Transverse colon (tissue), 4 donors: ENCODE measurements around the gene DESI2. TPM values are rescaled to one million over a fixed set of nuclear protein-coding genes. Genes with fewer than 3 reads are reported as not detected.

Experiments used
- DNase-seq: peaks from one replicate; pipeline ENCODE4 v3.0.0-alpha.2; 2019
- H3K27ac ChIP-seq, 4 donors: fragments of 200-600 bp; sonication (generic); 2 replicates each; pipeline ENCODE4 v1.5.1; 2016 to 2018; ENCODE audit warnings: inconsistent platforms in 4 of 4
- H3K27me3 ChIP-seq: fragments of 200-600 bp; sonication (generic); 2 replicates; pipeline ENCODE4 v1.5.1; 2017; ENCODE audit warnings: inconsistent platforms
- H3K36me3 ChIP-seq, 4 donors: fragments of 200-600 bp; sonication (generic); 2 replicates each; pipeline ENCODE4 v1.5.1; 2017 to 2019; ENCODE audit warnings: inconsistent platforms in 4 of 4
- H3K4me1 ChIP-seq, 4 donors: fragments of 200-600 bp; sonication (generic); 2 replicates each; pipeline ENCODE4 v1.5.1; 2017 to 2020; ENCODE audit warnings: inconsistent platforms in 4 of 4
- H3K4me3 ChIP-seq, 4 donors: fragments of 200-600 bp; sonication (generic); 1 replicate in 1 of 4; 2 replicates in 3 of 4; pipeline versions ENCODE4 v1.5.1 to v1.6.1; 2017 to 2019; ENCODE audit warnings: inconsistent platforms in 4 of 4
- H3K9me3 ChIP-seq, 2 donors: fragments of 200-600 bp; sonication (generic); 2 replicates each; pipeline ENCODE4 v1.5.1; 2017 to 2019; ENCODE audit warnings: inconsistent platforms in 2 of 2
- EP300 ChIP-seq: sonication (generic); formaldehyde crosslinking; IDR thresholded peaks from one replicate; pipeline ENCODE4 v1.6.1; 2017; ENCODE audit warnings: antibody characterized with exemption, low read depth
- POLR2A ChIP-seq: fragments of 450-650 bp; IDR thresholded peaks from one replicate; pipeline ENCODE4 v1.6.1; 2016; ENCODE audit warnings: antibody characterized with exemption, mild to moderate bottlenecking, moderate library complexity
- POLR2AphosphoS5 ChIP-seq, 3 donors: sonication (generic); formaldehyde crosslinking; IDR thresholded peaks; one replicate each; pipeline ENCODE4 v1.6.1; 2016; ENCODE audit warnings: antibody characterized with exemption in 3 of 3
- WGBS, 2 donors: methylation state at CpG; one replicate each; pipeline ENCODE4 v1.1.5; 2018; ENCODE audit warnings: low coverage in 1 of 2; 5-methylcytosine and 5-hydroxymethylcytosine counted together
- in situ Hi-C, 4 donors: fragments of 200-750 bp; cut with MboI; loops; one replicate each; pipeline versions ENCODE4 v1.15.0 to v1.15.1; 2017; ENCODE audit warnings: low sequenced_read_pairs in 3 of 4, low pct_ligation_motif_present in 1 of 4, low pct_unique_long_range_greater_than_20kb in 1 of 4
- intact Hi-C: fragments of 100-400 bp; cut with DNase I; formaldehyde crosslinking; loops from one replicate; pipeline ENCODE4 v1.15.1; 2023; ENCODE audit warnings: low total_unique reads
- total RNA-seq, 4 donors: library from RNA; depleted of rRNA; stranded (reverse); fragments of >200 nt; gene quantifications; one replicate each; pipeline ENCODE4 v1.1.0, GENCODE V29; 2016
- TF ChIP-seq, protein P1 (sequence below), 5 experiments: fragments of 200-600 bp in 3 of 5; fragments of 450-650 bp in 2 of 5; sonication (generic) in 3 of 5; IDR thresholded peaks; 1 replicate in 2 of 5; 2 replicates in 3 of 5; pipeline ENCODE4 v1.5.1; 2016 to 2017; ENCODE audit warnings: antibody characterized with exemption in 5 of 5, inconsistent platforms in 3 of 5, mild to moderate bottlenecking in 2 of 5, moderate library complexity in 1 of 5

The DESI2 gene
- total RNA-seq, 4 donors from 2014 or later: 18.3 to 41.6 (median 30.6) TPM

GRCh38 chr1:244640917-244641316 lies 12.0 kb upstream of the DESI2 start:
- Histone ChIP-seq H3K27me3 (no peaks in the 10 kb centered on the region), H3K4me1 (no peaks in the 10 kb centered on the region), H3K9me3 (no peaks in the 10 kb centered on the region), H3K27ac (no peak overlapping the region), H3K4me3 (no peak overlapping the region), H3K36me3 (no peaks in the 10 kb centered on the region)
- in situ Hi-C loops: no loop called here
- DNase-seq: no peak
- TF ChIP-seq, protein P1, sequence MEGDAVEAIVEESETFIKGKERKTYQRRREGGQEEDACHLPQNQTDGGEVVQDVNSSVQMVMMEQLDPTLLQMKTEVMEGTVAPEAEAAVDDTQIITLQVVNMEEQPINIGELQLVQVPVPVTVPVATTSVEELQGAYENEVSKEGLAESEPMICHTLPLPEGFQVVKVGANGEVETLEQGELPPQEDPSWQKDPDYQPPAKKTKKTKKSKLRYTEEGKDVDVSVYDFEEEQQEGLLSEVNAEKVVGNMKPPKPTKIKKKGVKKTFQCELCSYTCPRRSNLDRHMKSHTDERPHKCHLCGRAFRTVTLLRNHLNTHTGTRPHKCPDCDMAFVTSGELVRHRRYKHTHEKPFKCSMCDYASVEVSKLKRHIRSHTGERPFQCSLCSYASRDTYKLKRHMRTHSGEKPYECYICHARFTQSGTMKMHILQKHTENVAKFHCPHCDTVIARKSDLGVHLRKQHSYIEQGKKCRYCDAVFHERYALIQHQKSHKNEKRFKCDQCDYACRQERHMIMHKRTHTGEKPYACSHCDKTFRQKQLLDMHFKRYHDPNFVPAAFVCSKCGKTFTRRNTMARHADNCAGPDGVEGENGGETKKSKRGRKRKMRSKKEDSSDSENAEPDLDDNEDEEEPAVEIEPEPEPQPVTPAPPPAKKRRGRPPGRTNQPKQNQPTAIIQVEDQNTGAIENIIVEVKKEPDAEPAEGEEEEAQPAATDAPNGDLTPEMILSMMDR (IDR thresholded peaks at IDR 0.05): no peak
- TF ChIP-seq EP300 (no peak), POLR2AphosphoS5 (IDR thresholded peaks at IDR 0.05) (no peak), POLR2A (no peak)
- WGBS, 2 donors: 90 to 96% methylated on average over 6 of the region's 6 CpGs
- intact Hi-C loops: loop anchor here (10.0 kb wide), 1 partner anchor 186 kb away; the partner anchor contains the start of gene ADSS2

DNA sequence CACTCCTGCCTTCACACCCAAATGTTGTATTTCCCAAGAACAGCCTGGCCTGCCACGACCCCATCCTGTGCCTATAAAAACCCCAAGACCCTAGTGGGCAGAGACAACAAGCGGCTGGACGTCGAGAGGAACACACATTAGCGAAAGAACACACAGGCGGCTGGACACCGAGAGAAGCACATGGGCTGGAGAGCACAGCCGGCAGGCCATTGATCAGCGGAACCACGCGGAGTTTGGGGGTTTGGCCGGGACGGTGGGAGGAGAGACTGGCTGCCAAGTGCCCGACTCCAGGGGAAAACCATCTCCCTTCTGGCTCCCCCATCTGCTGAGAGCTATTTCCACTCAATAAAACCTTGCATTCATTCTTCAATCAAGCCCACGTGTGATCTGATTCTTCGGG lies 10.4 kb upstream of the DESI2 start:
- no peaks in the 10 kb centered on the region for H3K36me3 ChIP-seq
- in situ Hi-C loops: no loop called here
- H3K4me1 ChIP-seq: no peaks in the 10 kb centered on the region
- WGBS, 2 donors: 88% methylated on average over 16 of the region's 16 CpGs; no CpG with 5 or more reads in 1 of the 2 donors
- H3K27ac ChIP-seq: no peak overlapping the region
- TF ChIP-seq EP300 (no peak), POLR2A (no peak), POLR2AphosphoS5 (IDR thresholded peaks at IDR 0.05) (no peak)
- TF ChIP-seq, protein P1 (IDR thresholded peaks at IDR 0.05): no peak
- H3K27me3 ChIP-seq: no peaks in the 10 kb centered on the region
- H3K4me3 ChIP-seq: no peak overlapping the region
- DNase-seq: no peak
- H3K9me3 ChIP-seq: no peaks in the 10 kb centered on the region
- intact Hi-C loops: loop anchor here (10.0 kb wide), 1 partner anchor 188 kb away; the partner anchor contains the start of gene ADSS2

DNA sequence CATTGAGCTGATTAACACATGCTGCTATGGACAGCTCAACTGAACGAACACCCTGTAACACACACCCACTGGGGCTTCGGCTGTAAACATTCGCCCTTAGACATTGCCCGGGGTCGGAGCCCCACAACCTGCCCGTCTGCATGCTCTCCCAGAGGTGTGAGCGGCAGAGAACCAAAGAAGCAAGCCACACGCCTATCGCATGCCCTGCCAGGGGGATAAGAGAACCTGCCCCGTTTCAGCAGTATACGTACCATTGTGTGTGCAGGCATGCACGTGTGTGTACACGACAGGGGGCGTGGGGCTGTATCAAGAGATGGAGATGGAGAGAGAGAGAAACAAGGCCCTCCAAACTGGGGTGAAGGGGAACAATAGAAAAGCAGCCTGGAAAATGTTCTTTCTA lies 9.9 kb upstream of the DESI2 start:
- in situ Hi-C loops: no loop called here

GRCh38 chr1:244645414-244645813 lies 7.5 kb upstream of the DESI2 start:
- Histone ChIP-seq H3K36me3 (no peaks in the 10 kb centered on the region), H3K4me1 (no peaks in the 10 kb centered on the region), H3K4me3 (no peak overlapping the region), H3K27ac (no peak overlapping the region), H3K9me3 (no peaks in the 10 kb centered on the region), H3K27me3 (no peaks in the 10 kb centered on the region)
- TF ChIP-seq, protein P1 (IDR thresholded peaks at IDR 0.05): no peak
- TF ChIP-seq POLR2AphosphoS5 (IDR thresholded peaks at IDR 0.05) (no peak), EP300 (no peak), POLR2A (no peak)
- DNase-seq: no peak
- in situ Hi-C loops: no loop called here
- intact Hi-C loops: loop anchor here (10.0 kb wide), 1 partner anchor 191 kb away; the partner anchor contains the start of gene ADSS2
- WGBS, 2 donors: 76 to 86% methylated on average over 4 to 6 of the region's 6 CpGs

More for the DNA sequence above, 9.9 kb upstream of the DESI2 start:
- intact Hi-C loops: loop anchor here (10.0 kb wide), 1 partner anchor 188 kb away; the partner anchor contains the start of gene ADSS2
- 94% methylated on average over 14 of the region's 14 CpGs; no CpG with 5 or more reads in 1 of the 2 donors for WGBS, 2 donors
- Histone ChIP-seq H3K27ac (no peak overlapping the region), H3K9me3 (no peaks in the 10 kb centered on the region), H3K27me3 (no peaks in the 10 kb centered on the region), H3K4me1 (no peaks in the 10 kb centered on the region), H3K4me3 (no peak overlapping the region), H3K36me3 (no peaks in the 10 kb centered on the region)
- no peak for DNase-seq
- TF ChIP-seq, protein P1 (IDR thresholded peaks at IDR 0.05): no peak
- TF ChIP-seq EP300 (no peak), POLR2AphosphoS5 (IDR thresholded peaks at IDR 0.05) (no peak), POLR2A (no peak)
